ENCODE results near the gene PCID2. TPM values are rescaled to one million over a fixed set of nuclear protein-coding genes. Genes with fewer than 3 reads are reported as not detected.

The PCID2 gene
- polyA plus RNA-seq, 1 donor from 2014 or later: 46.0 TPM

GRCh38 chr13:113129921-113130750 lies 78.3 kb downstream of the PCID2 start:
- Mint-ChIP-seq H3K9me3 (peaks cover 2 to 5% (median 2%) of the 10 kb centered on the region in 3 donors), H3K27me3 (peaks cover 24% of the 10 kb centered on the region), H3K27ac (no peak overlapping the region), H3K36me3 (no peaks in the 10 kb centered on the region), H3K4me3 (no peak overlapping the region), H3K4me1 (no peaks in the 10 kb centered on the region)

GRCh38 chr13:113129480-113129879 lies 79.0 kb downstream of the PCID2 start:
- no peak overlapping the region for H3K27ac Mint-ChIP-seq
- peaks cover 24% of the 10 kb centered on the region for H3K27me3 Mint-ChIP-seq
- no peaks in the 10 kb centered on the region for H3K36me3 Mint-ChIP-seq

More at GRCh38 chr13:113129480-113129879, 79.0 kb downstream of the PCID2 start:
- Mint-ChIP-seq H3K9me3 (peaks cover 2 to 5% (median 2%) of the 10 kb centered on the region in 3 donors), H3K4me3 (no peak overlapping the region), H3K4me1 (no peaks in the 10 kb centered on the region)

Other genes with a start within 250 kb of the PCID2 start
- 1.7 TPM for gene MCF2L, start 239.5 kb downstream of the PCID2 start, polyA plus RNA-seq
- not detected for gene F7, start 102.9 kb downstream of the PCID2 start, polyA plus RNA-seq
- not detected for gene F10, start 85.9 kb downstream of the PCID2 start, polyA plus RNA-seq
- gene PROZ, start 50.0 kb downstream of the PCID2 start, polyA plus RNA-seq: not detected
- 42.6 TPM for gene CUL4A, start 944 bp upstream of the PCID2 start, polyA plus RNA-seq
- 21.7 TPM for gene LAMP1, start 88.6 kb upstream of the PCID2 start, polyA plus RNA-seq
- gene GRTP1, start 155.5 kb upstream of the PCID2 start, polyA plus RNA-seq: not detected
- 0.19 TPM for gene ADPRHL1, start 244.8 kb upstream of the PCID2 start, polyA plus RNA-seq

Measured in IgD-negative memory B cell (primary cell).